Neural cell (in vitro differentiated cells): ENCODE data around the gene NFE2L2. TPM values are rescaled to one million over a fixed set of nuclear protein-coding genes. Genes with fewer than 3 reads are reported as not detected.

Experiments used
- H2AFZ ChIP-seq: fragments of 200-600, 300-800 bp; sonication (generic), shearing (Covaris generic); 2 replicates; pipeline ENCODE4 v1.6.0; 2014; ENCODE audit warnings: low read depth, mild to moderate bottlenecking, antibody characterized with exemption, low read length, moderate library complexity
- H3F3A ChIP-seq: fragments of 200-600 bp; shearing (Covaris generic); 2 replicates; pipeline ENCODE4 v1.6.1; 2016; ENCODE audit warnings: mild to moderate bottlenecking, moderate library complexity, mixed read lengths, antibody characterized with exemption, low read length; ENCODE audit not compliant: insufficient read depth, poor library complexity, severe bottlenecking
- H3K27ac ChIP-seq: fragments of 200-600, 300-800 bp; sonication (generic), shearing (Covaris generic); 2 replicates; pipeline ENCODE4 v1.5.1; 2014; ENCODE audit warnings: mild to moderate bottlenecking, low read length, moderate library complexity
- H3K27me3 ChIP-seq: fragments of 300-800, 200-600 bp; sonication (generic), shearing (Covaris generic); 2 replicates; pipeline ENCODE4 v1.6.0; 2014; ENCODE audit warnings: mild to moderate bottlenecking, low read depth, low read length, moderate library complexity; ENCODE audit not compliant: insufficient read depth
- H3K36me3 ChIP-seq: fragments of 300-800, 200-600 bp; sonication (generic), shearing (Covaris generic); 2 replicates; pipeline ENCODE4 v1.5.1; 2014; ENCODE audit warnings: mild to moderate bottlenecking, antibody characterized with exemption, low read length, moderate library complexity; ENCODE audit not compliant: insufficient read depth
- H3K4me2 ChIP-seq: fragments of 300-800, 200-600 bp; sonication (generic), shearing (Covaris generic); 2 replicates; pipeline ENCODE4 v1.6.0; 2014; ENCODE audit warnings: mild to moderate bottlenecking, low read length
- H3K4me3 ChIP-seq: fragments of 300-800, 200-600 bp; sonication (generic), shearing (Covaris generic); 2 replicates; pipeline ENCODE4 v1.5.1; 2014; ENCODE audit warnings: mild to moderate bottlenecking, low read length, moderate library complexity
- H3K79me2 ChIP-seq: fragments of 200-600 bp; shearing (Covaris generic); replicated peaks from 2 replicates; pipeline ENCODE4 v1.6.0; 2014; ENCODE audit warnings: mild to moderate bottlenecking, low read length, moderate library complexity; ENCODE audit not compliant: insufficient read depth
- H3K9ac ChIP-seq: fragments of 300-800, 200-600 bp; sonication (generic), shearing (Covaris generic); 2 replicates; pipeline ENCODE4 v1.6.1; 2016; ENCODE audit warnings: mild to moderate bottlenecking, low read length, mixed read lengths
- H3K9me2 ChIP-seq: fragments of 200-600 bp; shearing (Covaris generic); 2 replicates; pipeline ENCODE4 v1.6.1; 2016; ENCODE audit warnings: mild to moderate bottlenecking, low read length, mixed read lengths; ENCODE audit not compliant: insufficient read depth
- H3K9me3 ChIP-seq: fragments of 200-600, 300-800 bp; sonication (generic), shearing (Covaris generic); 2 replicates; pipeline ENCODE4 v1.6.1; 2016; ENCODE audit warnings: mild to moderate bottlenecking, mixed run types, low read length, moderate library complexity, mixed read lengths
- H4K20me1 ChIP-seq: fragments of 200-600 bp; shearing (Covaris generic); 2 replicates; pipeline ENCODE4 v1.6.1; 2016; ENCODE audit warnings: mild to moderate bottlenecking, mixed run types; ENCODE audit not compliant: insufficient read depth
- EP300 ChIP-seq: fragments of 450-650 bp; conservative IDR thresholded peaks from 2 replicates; pipeline ENCODE4 v1.6.1; 2014; ENCODE audit warnings: antibody characterized with exemption, mild to moderate bottlenecking, moderate library complexity; ENCODE audit not compliant: poor library complexity, severe bottlenecking
- EZH2 ChIP-seq: fragments of 200-600, 300-800 bp; shearing (Covaris generic), sonication (generic); IDR thresholded peaks from 2 replicates; pipeline ENCODE4 v1.6.1; 2014; ENCODE audit warnings: antibody characterized with exemption, low read length, borderline replicate concordance, mild to moderate bottlenecking; ENCODE audit not compliant: insufficient read depth, poor library complexity, severe bottlenecking
- MXI1 ChIP-seq: fragments of 450-650 bp; conservative IDR thresholded peaks from 2 replicates; pipeline ENCODE4 v1.6.1; 2014; ENCODE audit warnings: antibody characterized with exemption, mild to moderate bottlenecking; ENCODE audit not compliant: poor library complexity, severe bottlenecking
- POLR2AphosphoS5 ChIP-seq: IDR thresholded peaks from 2 replicates; pipeline ENCODE4 v1.6.1; 2012
- RAD21 ChIP-seq: fragments of 450-650 bp; conservative IDR thresholded peaks from 2 replicates; pipeline ENCODE4 v1.6.1; 2014; ENCODE audit warnings: antibody characterized with exemption, mild to moderate bottlenecking, moderate library complexity
- SMC3 ChIP-seq: fragments of 450-650 bp; conservative IDR thresholded peaks from 2 replicates; pipeline ENCODE4 v1.6.1; 2014; ENCODE audit warnings: antibody characterized with exemption, mild to moderate bottlenecking, moderate library complexity; ENCODE audit not compliant: poor library complexity
- TAF1 ChIP-seq: IDR thresholded peaks from 2 replicates; pipeline ENCODE4 v1.6.1; 2012; ENCODE audit warnings: low read depth
- polyA plus RNA-seq: library from polyadenylated mRNA; depleted of rRNA; stranded (reverse); fragments of >200 nt; gene quantifications from 2 replicates; pipeline ENCODE4 v1.2.3, GENCODE V29; 2014
- TF ChIP-seq, protein P1 (sequence below): fragments of 450-650 bp; IDR thresholded peaks from 2 replicates; pipeline ENCODE4 v1.5.1; 2014; ENCODE audit warnings: antibody characterized with exemption, mild to moderate bottlenecking, moderate library complexity; ENCODE audit not compliant: poor library complexity, severe bottlenecking
- TF ChIP-seq, protein P2 (sequence below): IDR thresholded peaks from 2 replicates; pipeline ENCODE4 v1.6.1; 2012; ENCODE audit warnings: borderline replicate concordance

The NFE2L2 gene
- polyA plus RNA-seq, 1 donor from 2014 or later = 1.4 TPM

DNA sequence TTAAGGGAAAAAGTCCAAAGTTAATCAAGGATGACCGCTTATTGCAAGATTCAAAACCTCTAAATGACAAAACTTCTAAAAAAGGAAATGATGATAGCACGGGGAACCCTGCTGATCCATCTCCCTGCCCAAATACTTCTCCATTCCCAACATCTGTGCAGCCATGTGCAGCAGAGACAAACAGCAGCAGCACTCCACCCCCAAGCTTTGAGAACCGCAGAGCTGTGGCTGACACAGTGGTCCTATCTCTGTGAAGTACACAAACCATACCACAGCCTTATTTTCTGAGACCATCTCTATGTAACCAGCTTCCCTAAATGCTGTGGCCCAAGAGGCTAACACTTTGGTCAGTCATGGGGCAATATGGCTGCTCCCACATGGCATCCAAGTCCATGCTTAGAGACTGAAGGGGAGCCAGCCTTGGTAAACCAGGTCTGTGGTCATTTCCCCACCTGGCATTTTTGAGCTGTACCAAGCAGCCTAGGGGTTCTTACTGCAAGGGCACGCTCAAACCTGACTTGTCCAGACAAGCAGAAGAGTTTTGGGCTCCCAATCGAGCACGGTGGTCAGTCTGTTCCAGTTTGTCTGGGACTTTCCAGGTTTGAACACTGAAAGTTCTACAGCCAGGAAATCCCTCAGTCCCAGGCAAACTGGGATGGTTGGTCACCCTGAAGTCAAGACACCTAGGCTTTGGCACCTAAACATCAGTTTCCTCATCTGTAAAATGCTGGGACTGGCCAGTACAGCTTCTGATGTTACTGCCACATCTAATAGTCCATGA lies 17.1 kb upstream of the NFE2L2 start:
- no peaks in the 10 kb centered on the region for H4K20me1 ChIP-seq

DNA sequence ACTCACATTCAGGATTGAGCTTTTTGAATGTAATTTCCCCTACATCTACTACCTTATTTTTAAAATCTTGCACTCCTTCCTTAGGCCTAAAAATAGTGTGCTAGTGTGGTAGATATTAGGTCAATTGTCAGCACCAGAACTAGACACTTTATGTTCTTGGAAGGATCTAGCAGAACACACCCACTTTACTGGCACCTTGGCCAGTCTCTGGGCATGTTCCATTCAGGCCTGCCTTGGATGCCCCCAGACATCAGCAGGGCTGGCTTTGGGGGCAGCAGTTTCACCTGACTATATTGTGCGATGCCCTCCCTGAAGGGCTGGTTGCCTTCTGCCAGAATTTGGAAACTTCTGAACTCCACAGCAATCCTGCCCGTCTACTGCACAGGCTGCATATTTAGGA lies 15.3 kb upstream of the NFE2L2 start:
- Histone ChIP-seq H3K27ac (no peak overlapping the region), H3K79me2 (no peaks in the 10 kb centered on the region), H3K9ac (no peak overlapping the region), H3K4me3 (no peak overlapping the region), H4K20me1 (no peaks in the 10 kb centered on the region), H2AFZ (no peak overlapping the region), H3K36me3 (no peaks in the 10 kb centered on the region), H3K9me2 (no peaks in the 10 kb centered on the region), H3K9me3 (no peaks in the 10 kb centered on the region), H3F3A (no peaks in the 10 kb centered on the region), H3K27me3 (no peaks in the 10 kb centered on the region), H3K4me2 (no peak overlapping the region)
- no peak for TF ChIP-seq TAF1
- TF ChIP-seq EP300 = no peak
- TF ChIP-seq MXI1 = no peak

More for the DNA sequence above, 17.1 kb upstream of the NFE2L2 start:
- Histone ChIP-seq H3K9me3 (no peaks in the 10 kb centered on the region), H3K27me3 (no peaks in the 10 kb centered on the region), H3F3A (no peaks in the 10 kb centered on the region), H3K4me3 (no peak overlapping the region), H3K27ac (no peak overlapping the region), H2AFZ (no peak overlapping the region), H3K79me2 (no peaks in the 10 kb centered on the region), H3K9ac (no peak overlapping the region), H3K9me2 (no peaks in the 10 kb centered on the region), H3K36me3 (no peaks in the 10 kb centered on the region), H3K4me2 (no peak overlapping the region)
- TF ChIP-seq SMC3 (no peak), EP300 (no peak)
- TF ChIP-seq, protein P1, sequence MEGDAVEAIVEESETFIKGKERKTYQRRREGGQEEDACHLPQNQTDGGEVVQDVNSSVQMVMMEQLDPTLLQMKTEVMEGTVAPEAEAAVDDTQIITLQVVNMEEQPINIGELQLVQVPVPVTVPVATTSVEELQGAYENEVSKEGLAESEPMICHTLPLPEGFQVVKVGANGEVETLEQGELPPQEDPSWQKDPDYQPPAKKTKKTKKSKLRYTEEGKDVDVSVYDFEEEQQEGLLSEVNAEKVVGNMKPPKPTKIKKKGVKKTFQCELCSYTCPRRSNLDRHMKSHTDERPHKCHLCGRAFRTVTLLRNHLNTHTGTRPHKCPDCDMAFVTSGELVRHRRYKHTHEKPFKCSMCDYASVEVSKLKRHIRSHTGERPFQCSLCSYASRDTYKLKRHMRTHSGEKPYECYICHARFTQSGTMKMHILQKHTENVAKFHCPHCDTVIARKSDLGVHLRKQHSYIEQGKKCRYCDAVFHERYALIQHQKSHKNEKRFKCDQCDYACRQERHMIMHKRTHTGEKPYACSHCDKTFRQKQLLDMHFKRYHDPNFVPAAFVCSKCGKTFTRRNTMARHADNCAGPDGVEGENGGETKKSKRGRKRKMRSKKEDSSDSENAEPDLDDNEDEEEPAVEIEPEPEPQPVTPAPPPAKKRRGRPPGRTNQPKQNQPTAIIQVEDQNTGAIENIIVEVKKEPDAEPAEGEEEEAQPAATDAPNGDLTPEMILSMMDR = no peak

DNA sequence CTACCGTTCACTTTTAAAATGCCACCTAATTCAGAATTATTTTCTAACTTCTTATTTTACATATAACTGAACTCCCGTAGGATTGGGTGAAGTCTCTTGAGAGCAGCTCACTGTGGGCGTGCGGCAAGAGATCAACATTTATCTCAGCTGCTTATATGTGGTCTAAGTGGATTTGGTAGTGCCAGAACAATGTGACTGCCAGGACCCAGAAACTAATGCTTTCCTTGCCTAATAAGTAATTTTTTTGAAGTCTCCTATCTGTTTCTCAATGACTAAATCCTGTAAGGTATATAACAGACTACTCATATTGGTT lies 11.2 kb upstream of the NFE2L2 start:
- no peaks in the 10 kb centered on the region for H3K27me3 ChIP-seq
- peaks cover 3% of the 10 kb centered on the region for H3F3A ChIP-seq
- no peaks in the 10 kb centered on the region for H3K9me3 ChIP-seq
- H3K36me3 ChIP-seq = no peaks in the 10 kb centered on the region
- TF ChIP-seq RAD21 = no peak
- TF ChIP-seq TAF1 = no peak
- TF ChIP-seq SMC3 = no peak
- TF ChIP-seq, protein P2, sequence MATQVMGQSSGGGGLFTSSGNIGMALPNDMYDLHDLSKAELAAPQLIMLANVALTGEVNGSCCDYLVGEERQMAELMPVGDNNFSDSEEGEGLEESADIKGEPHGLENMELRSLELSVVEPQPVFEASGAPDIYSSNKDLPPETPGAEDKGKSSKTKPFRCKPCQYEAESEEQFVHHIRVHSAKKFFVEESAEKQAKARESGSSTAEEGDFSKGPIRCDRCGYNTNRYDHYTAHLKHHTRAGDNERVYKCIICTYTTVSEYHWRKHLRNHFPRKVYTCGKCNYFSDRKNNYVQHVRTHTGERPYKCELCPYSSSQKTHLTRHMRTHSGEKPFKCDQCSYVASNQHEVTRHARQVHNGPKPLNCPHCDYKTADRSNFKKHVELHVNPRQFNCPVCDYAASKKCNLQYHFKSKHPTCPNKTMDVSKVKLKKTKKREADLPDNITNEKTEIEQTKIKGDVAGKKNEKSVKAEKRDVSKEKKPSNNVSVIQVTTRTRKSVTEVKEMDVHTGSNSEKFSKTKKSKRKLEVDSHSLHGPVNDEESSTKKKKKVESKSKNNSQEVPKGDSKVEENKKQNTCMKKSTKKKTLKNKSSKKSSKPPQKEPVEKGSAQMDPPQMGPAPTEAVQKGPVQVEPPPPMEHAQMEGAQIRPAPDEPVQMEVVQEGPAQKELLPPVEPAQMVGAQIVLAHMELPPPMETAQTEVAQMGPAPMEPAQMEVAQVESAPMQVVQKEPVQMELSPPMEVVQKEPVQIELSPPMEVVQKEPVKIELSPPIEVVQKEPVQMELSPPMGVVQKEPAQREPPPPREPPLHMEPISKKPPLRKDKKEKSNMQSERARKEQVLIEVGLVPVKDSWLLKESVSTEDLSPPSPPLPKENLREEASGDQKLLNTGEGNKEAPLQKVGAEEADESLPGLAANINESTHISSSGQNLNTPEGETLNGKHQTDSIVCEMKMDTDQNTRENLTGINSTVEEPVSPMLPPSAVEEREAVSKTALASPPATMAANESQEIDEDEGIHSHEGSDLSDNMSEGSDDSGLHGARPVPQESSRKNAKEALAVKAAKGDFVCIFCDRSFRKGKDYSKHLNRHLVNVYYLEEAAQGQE = no peak
- TF ChIP-seq EP300 = no peak
- no peak for TF ChIP-seq POLR2AphosphoS5
- TF ChIP-seq, protein P1 = no peak
- no peak for TF ChIP-seq EZH2
- no peak for TF ChIP-seq MXI1
- H3K9ac ChIP-seq = no peak overlapping the region
- no peak overlapping the region for H3K4me2 ChIP-seq
- no peak overlapping the region for H2AFZ ChIP-seq
- H3K27ac ChIP-seq = no peak overlapping the region
- no peaks in the 10 kb centered on the region for H3K9me2 ChIP-seq
- no peak overlapping the region for H3K4me3 ChIP-seq
- no peaks in the 10 kb centered on the region for H4K20me1 ChIP-seq
- no peaks in the 10 kb centered on the region for H3K79me2 ChIP-seq
